ENCODE measurements around the gene AR.
A peak's percentile ranks its signal among the peaks of the same experiment; 100 is the strongest.

AR gene

DNA sequence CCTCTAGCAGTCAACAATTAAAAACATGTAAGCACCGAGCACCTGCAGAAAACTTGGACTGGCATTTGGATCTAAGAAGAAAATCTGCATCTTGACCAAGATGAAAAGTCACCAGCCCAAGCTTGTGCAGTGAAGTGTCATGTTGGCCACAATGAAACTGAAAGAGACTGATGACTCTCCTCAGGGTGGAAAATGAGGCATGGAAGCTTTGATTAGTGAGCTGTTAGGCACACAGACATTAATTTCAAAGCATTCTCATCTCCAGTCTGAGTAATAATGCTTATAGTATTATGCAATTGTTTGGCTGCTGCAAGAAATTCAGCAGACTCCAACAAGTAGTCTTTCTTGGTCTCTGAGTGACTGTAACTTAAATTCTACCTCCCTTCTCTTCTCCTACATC is 150.1 kb downstream of the AR start:
- no peak overlapping the region for H3K4me3 ChIP-seq (ENCODE audit: control insufficient read depth, low read depth, low read length)
- peak; percentile 60 for DNase-seq (ENCODE audit: low read depth)
- TF ChIP-seq, protein P1, sequence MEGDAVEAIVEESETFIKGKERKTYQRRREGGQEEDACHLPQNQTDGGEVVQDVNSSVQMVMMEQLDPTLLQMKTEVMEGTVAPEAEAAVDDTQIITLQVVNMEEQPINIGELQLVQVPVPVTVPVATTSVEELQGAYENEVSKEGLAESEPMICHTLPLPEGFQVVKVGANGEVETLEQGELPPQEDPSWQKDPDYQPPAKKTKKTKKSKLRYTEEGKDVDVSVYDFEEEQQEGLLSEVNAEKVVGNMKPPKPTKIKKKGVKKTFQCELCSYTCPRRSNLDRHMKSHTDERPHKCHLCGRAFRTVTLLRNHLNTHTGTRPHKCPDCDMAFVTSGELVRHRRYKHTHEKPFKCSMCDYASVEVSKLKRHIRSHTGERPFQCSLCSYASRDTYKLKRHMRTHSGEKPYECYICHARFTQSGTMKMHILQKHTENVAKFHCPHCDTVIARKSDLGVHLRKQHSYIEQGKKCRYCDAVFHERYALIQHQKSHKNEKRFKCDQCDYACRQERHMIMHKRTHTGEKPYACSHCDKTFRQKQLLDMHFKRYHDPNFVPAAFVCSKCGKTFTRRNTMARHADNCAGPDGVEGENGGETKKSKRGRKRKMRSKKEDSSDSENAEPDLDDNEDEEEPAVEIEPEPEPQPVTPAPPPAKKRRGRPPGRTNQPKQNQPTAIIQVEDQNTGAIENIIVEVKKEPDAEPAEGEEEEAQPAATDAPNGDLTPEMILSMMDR (conservative IDR thresholded peaks at IDR 0.05; ENCODE audit: control insufficient read depth, insufficient read depth, low read depth, low read length) = no peak

DNA sequence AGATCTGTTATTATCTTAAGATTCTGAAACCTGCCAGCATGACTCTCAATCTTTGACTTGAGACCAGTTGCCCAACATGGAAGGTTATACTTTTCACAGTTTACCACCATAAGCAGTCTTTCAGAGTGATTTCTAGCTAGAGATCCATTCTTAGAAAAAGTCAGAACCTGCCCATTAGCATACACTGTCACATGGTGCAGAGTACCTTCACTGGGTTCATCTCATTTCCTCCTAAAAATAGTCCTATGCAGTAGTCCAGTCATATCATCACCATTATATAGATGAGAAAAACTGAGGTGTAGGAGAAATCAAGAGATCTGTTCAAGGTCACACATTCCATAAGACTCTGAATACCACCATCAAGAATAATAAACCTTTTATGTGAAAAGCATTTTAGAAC is 153.6 kb downstream of the AR start:
- DNase-seq (ENCODE audit: low read depth) = no peak
- TF ChIP-seq, protein P1 (conservative IDR thresholded peaks at IDR 0.05; ENCODE audit: control insufficient read depth, insufficient read depth, low read depth, low read length) = no peak
- no peak overlapping the region for H3K4me3 ChIP-seq (ENCODE audit: control insufficient read depth, low read depth, low read length)

GRCh38 chrX:67700602-67701001 is 156.8 kb downstream of the AR start:
- H3K4me3 ChIP-seq (ENCODE audit: control insufficient read depth, low read depth, low read length) = no peak overlapping the region
- peak; percentile 40 for DNase-seq (ENCODE audit: low read depth)
- TF ChIP-seq, protein P1 (conservative IDR thresholded peaks at IDR 0.05; ENCODE audit: control insufficient read depth, insufficient read depth, low read depth, low read length) = no peak

DNA sequence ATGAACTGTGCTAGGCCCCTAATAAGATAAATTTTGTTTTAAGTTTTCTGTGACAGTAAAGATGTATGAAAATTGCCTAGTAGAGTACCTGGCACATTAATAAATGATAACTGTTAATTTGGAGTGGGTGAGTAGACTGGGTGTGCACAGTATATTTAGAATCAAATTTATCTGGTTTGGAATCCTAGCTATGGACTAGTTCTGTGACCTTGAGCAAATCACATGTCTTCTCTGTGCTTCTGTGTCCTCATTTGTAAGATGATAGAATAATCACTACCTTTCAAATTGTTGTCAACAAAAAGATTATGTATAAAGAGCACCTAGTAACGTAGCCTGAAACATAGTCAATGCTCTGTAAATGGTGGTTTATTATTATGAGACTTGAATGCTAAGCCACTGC is 170.2 kb downstream of the AR start:
- TF ChIP-seq, protein P1 (conservative IDR thresholded peaks at IDR 0.05; ENCODE audit: control insufficient read depth, insufficient read depth, low read depth, low read length) = no peak
- DNase-seq (ENCODE audit: low read depth) = no peak
- no peak overlapping the region for H3K4me3 ChIP-seq (ENCODE audit: control insufficient read depth, low read depth, low read length)

DNA sequence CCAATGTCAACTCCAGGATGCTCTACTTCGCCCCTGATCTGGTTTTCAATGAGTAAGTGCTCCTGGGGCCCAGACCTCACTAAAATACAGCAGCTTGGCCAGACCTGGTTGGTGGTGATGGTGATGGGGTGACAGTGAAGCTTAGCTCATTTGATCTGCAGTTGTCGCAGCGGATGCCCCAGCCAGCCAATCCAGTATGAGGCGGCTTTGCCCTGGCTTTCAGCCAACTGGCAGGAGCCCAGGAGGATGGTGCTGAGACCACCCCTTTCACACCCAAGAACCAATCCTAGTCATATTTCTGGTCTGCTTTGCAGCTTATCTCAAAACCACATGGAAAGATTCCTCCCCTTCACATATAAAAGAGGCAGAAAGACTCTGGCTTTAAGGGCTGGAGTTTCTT is 173.8 kb downstream of the AR start:
- TF ChIP-seq, protein P1 (conservative IDR thresholded peaks at IDR 0.05; ENCODE audit: control insufficient read depth, insufficient read depth, low read depth, low read length) = no peak
- no peak overlapping the region for H3K4me3 ChIP-seq (ENCODE audit: control insufficient read depth, low read depth, low read length)
- DNase-seq (ENCODE audit: low read depth) = no peak

- DNase-seq (ENCODE audit: low read depth) = no peak
- TF ChIP-seq, protein P1 (conservative IDR thresholded peaks at IDR 0.05; ENCODE audit: control insufficient read depth, insufficient read depth, low read depth, low read length) = no peak
- H3K4me3 ChIP-seq (ENCODE audit: control insufficient read depth, low read depth, low read length) = no peak overlapping the region
These were observed 175.1 kb downstream of the AR start for GRCh38 chrX:67718926-67719325.

GRCh38 chrX:67720344-67720743 is 176.5 kb downstream of the AR start:
- DNase-seq (ENCODE audit: low read depth) = peak; percentile 36
- no peak overlapping the region for H3K4me3 ChIP-seq (ENCODE audit: control insufficient read depth, low read depth, low read length)
- TF ChIP-seq, protein P1 (conservative IDR thresholded peaks at IDR 0.05; ENCODE audit: control insufficient read depth, insufficient read depth, low read depth, low read length) = no peak

Data from fibroblast of mammary gland (primary cell).